Measurements from ENCODE around the gene DLGAP1. TPM values are rescaled to one million over a fixed set of nuclear protein-coding genes. Genes with fewer than 3 reads are reported as not detected.
A peak's percentile ranks its signal among the peaks of the same experiment; 100 is the strongest.

DLGAP1 gene
- total and polyA plus RNA-seq, 10 of the 15 experiments (the other 5 are each of a cell fraction or from before 2014, with no cell fraction given): 0.23 to 27.6 (median 1.9) TPM

DNA sequence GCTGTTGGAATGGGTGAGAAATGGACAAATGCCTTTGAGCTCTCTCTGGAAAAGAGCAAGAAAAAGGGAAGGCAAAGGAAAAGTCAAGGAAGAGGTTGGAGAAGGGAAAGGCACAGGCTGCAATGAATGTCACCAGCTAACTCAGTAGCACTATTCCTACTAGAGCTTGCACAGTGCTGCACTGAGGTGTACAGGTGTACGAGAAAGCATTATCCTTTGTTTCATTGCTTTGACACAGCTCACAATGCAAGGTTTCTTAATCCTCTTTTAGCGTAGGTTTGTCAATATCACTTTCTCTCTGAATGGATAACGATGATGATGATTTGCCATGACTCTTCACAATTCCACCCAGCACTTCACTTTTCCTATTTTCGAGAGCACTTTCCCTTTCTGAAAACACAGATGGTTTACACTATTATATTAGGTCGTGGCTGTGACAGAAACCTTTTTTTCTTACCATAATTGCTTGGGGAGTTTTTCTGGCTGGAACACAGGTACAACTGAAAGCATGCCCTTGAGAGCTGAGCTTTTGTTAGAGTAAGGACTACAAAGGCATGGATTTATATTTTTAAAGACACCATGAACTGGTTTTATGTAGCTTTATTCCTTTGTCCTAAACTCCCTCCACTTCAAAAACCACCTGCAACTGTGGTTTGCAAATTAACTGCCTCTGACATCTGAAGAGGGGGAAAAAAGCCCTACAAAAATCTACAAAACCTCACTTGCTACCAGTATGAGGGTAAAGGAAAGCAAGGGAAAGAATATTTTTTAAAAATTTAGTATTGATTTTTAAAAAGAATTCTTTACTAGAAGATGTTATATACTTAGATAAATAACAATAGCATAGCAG is 739.7 kb downstream of the DLGAP1 start (continued):
- TF ChIP-seq, protein P1, sequence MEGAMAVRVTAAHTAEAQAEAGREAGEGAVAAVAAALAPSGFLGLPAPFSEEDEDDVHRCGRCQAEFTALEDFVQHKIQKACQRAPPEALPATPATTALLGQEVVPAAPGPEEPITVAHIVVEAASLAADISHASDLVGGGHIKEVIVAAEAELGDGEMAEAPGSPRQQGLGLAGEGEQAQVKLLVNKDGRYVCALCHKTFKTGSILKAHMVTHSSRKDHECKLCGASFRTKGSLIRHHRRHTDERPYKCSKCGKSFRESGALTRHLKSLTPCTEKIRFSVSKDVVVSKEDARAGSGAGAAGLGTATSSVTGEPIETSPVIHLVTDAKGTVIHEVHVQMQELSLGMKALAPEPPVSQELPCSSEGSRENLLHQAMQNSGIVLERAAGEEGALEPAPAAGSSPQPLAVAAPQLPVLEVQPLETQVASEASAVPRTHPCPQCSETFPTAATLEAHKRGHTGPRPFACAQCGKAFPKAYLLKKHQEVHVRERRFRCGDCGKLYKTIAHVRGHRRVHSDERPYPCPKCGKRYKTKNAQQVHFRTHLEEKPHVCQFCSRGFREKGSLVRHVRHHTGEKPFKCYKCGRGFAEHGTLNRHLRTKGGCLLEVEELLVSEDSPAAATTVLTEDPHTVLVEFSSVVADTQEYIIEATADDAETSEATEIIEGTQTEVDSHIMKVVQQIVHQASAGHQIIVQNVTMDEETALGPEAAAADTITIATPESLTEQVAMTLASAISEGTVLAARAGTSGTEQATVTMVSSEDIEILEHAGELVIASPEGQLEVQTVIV (IDR thresholded peaks at IDR 0.05; ENCODE audit: borderline replicate concordance, partially characterized antibody): no peak
- TF ChIP-seq FOS (IDR thresholded peaks at IDR 0.05; ENCODE audit: borderline replicate concordance, extremely low read depth, insufficient read length) (no peak), CBX5 (IDR thresholded peaks at IDR 0.05; ENCODE audit: low read depth) (no peak), BMI1 (IDR thresholded peaks at IDR 0.05; ENCODE audit: borderline replicate concordance) (no peak), LARP7 (IDR thresholded peaks at IDR 0.05) (no peak), NFYB (IDR thresholded peaks at IDR 0.05; ENCODE audit: insufficient read depth, low read depth, low read length) (no peak), ZNF217 (IDR thresholded peaks at IDR 0.05) (0 out of 2 replicates have a peak, but pooled peaks have one; percentile 43)

DNA sequence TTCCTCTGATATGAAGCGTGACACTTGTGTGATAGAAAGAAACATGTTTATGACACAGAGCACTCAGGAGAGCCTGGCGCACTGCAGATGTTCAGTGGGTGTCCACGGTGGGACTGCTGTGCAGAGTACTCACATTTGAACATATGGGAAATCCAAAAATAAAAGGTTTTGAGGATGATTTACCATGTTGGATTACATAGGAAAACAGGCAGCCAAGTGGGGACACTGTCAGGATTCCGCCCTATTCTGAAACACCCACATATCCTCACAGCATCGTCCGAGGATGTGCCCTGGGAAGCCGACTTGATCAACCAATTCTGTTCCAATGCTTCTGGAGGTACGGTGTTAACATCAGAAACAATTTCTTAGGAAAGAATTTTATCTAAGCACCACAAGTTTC is 741.4 kb downstream of the DLGAP1 start:
- POLR2A ChIA-PET: interaction anchor here (0.7 kb wide), 1 partner anchor 136 kb away, joined by 5 read pairs; no protein-coding TSS in a partner anchor
- Histone ChIP-seq H3K4me2 (ENCODE audit: control insufficient read depth, insufficient read depth) (no peak overlapping the region), H3K36me3 (ENCODE audit: control insufficient read depth in 2 of 2, insufficient read depth in 2 of 2, low read length in 1 of 2) (no peaks in the 10 kb centered on the region), H3K9me3 (replicated peaks; ENCODE audit: control insufficient read depth, insufficient read depth, low read length) (no peaks in the 10 kb centered on the region), H2AFZ (ENCODE audit: control insufficient read depth, low read depth, low read length) (no peak overlapping the region), H3K27me3 (replicated peaks in 1 of 2; ENCODE audit: control insufficient read depth in 2 of 2, insufficient read depth in 2 of 2, low read length in 1 of 2) (no peaks in the 10 kb centered on the region), H3K4me3 (no peak overlapping the region), H3K27ac (ENCODE audit: control insufficient read depth, insufficient read depth) (no peak overlapping the region), H4K20me1 (ENCODE audit: control insufficient read depth, insufficient read depth) (no peaks in the 10 kb centered on the region), H3K9ac (ENCODE audit: control insufficient read depth, insufficient read depth, low read length) (no peak overlapping the region), H3K79me2 (ENCODE audit: control insufficient read depth, insufficient read depth, low read length) (no peaks in the 10 kb centered on the region), H3K4me1 (ENCODE audit: control insufficient read depth, insufficient read depth, low read length) (no peaks in the 10 kb centered on the region)
- CTCF ChIA-PET: no interaction called here
- no TSS peak for BruUV-seq (replicated peaks)
- RAD21 ChIA-PET (ENCODE audit: unreplicated experiment): no interaction called here
- ATAC-seq: no peak
- FAIRE-seq: no peak
- SMC1A ChIA-PET (ENCODE audit: uncharacterized antibody, unreplicated experiment): interaction anchor here (1.9 kb wide), 1 partner anchor 22 kb away, joined by 6 read pairs; no protein-coding TSS in a partner anchor
- in situ Hi-C loops (cut with MboI): no loop called here
- intact Hi-C loops (cut with micrococcal nuclease; ENCODE audit: unreplicated experiment): loop anchor here (5.0 to 10.0 kb wide), 2 partner anchors 61 to 159 kb away; no protein-coding TSS in a partner anchor
- no peak for DNase-seq (ENCODE audit: low read depth, low spot score)
- WGBS (ENCODE audit: insufficient coverage, insufficient replicate concordance, low lambda C conversion rate, missing lambda C conversion rate): 46% methylated on average over 8 of the region's 8 CpGs
- TF ChIP-seq TCF12 (IDR thresholded peaks at IDR 0.05; ENCODE audit: low read depth, low read length) (no peak), KLF5 (IDR thresholded peaks at IDR 0.05; ENCODE audit: partially characterized antibody) (no peak), KAT2A (conservative IDR thresholded peaks at IDR 0.05; ENCODE audit: control insufficient read depth, low read depth, low read length) (no peak), RB1 (IDR thresholded peaks at IDR 0.05; ENCODE audit: borderline replicate concordance) (no peak), SUZ12 (IDR thresholded peaks at IDR 0.05; ENCODE audit: unreplicated experiment) (no peak), EP300 (IDR thresholded peaks at IDR 0.05; ENCODE audit: borderline replicate concordance in 1 of 2, control insufficient read depth in 1 of 2, low read depth in 2 of 2, low read length in 2 of 2) (no peak), NFIC (IDR thresholded peaks at IDR 0.05; ENCODE audit: low read depth, low read length) (no peak), CEBPB (IDR thresholded peaks at IDR 0.05; ENCODE audit: borderline replicate concordance in 1 of 2, low read depth in 2 of 2, low read length in 2 of 2) (no peak), MYC (IDR thresholded peaks at IDR 0.05; ENCODE audit: insufficient read depth, insufficient read length, insufficient replicate concordance, low read length, severe bottlenecking) (no peak)
- TF ChIP-seq, protein P2, sequence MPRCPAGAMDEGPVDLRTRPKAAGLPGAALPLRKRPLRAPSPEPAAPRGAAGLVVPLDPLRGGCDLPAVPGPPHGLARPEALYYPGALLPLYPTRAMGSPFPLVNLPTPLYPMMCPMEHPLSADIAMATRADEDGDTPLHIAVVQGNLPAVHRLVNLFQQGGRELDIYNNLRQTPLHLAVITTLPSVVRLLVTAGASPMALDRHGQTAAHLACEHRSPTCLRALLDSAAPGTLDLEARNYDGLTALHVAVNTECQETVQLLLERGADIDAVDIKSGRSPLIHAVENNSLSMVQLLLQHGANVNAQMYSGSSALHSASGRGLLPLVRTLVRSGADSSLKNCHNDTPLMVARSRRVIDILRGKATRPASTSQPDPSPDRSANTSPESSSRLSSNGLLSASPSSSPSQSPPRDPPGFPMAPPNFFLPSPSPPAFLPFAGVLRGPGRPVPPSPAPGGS (IDR thresholded peaks at IDR 0.05; ENCODE audit: borderline replicate concordance, insufficient read depth, low read depth, low read length, poor library complexity, severe bottlenecking): no peak
